ENCODE results near the gene VPS37C.

- TF ChIP-seq ZNF563 (CRISPR knock-in tag; IDR thresholded peaks at IDR 0.05) (no peak), THAP7 (CRISPR knock-in tag; IDR thresholded peaks at IDR 0.05) (no peak), SMC3 (IDR thresholded peaks at IDR 0.05; ENCODE audit: low read length) (no peak), NCOA1 (CRISPR knock-in tag; IDR thresholded peaks at IDR 0.05) (no peak), GRHL1 (CRISPR knock-in tag; conservative IDR thresholded peaks at IDR 0.05) (no peak), MED1 (CRISPR knock-in tag; IDR thresholded peaks at IDR 0.05) (no peak), RAD51 (IDR thresholded peaks at IDR 0.05; ENCODE audit: borderline replicate concordance) (no peak), ZC3H4 (CRISPR knock-in tag; IDR thresholded peaks at IDR 0.05; ENCODE audit: borderline replicate concordance) (no peak), PHF20 (CRISPR knock-in tag; IDR thresholded peaks at IDR 0.05) (no peak), SIN3A (IDR thresholded peaks at IDR 0.05; ENCODE audit: borderline replicate concordance, low read depth, low read length) (no peak), ZNF530 (CRISPR knock-in tag; IDR thresholded peaks at IDR 0.05; ENCODE audit: low read depth) (no peak), CHD2 (IDR thresholded peaks at IDR 0.05; ENCODE audit: low read depth, low read length) (no peak)
- TF ChIP-seq, protein P1, sequence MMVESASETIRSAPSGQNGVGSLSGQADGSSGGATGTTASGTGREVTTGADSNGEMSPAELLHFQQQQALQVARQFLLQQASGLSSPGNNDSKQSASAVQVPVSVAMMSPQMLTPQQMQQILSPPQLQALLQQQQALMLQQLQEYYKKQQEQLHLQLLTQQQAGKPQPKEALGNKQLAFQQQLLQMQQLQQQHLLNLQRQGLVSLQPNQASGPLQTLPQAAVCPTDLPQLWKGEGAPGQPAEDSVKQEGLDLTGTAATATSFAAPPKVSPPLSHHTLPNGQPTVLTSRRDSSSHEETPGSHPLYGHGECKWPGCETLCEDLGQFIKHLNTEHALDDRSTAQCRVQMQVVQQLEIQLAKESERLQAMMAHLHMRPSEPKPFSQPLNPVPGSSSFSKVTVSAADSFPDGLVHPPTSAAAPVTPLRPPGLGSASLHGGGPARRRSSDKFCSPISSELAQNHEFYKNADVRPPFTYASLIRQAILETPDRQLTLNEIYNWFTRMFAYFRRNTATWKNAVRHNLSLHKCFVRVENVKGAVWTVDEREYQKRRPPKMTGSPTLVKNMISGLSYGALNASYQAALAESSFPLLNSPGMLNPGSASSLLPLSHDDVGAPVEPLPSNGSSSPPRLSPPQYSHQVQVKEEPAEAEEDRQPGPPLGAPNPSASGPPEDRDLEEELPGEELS (CRISPR knock-in tag; IDR thresholded peaks at IDR 0.05) = no peak
- TF ChIP-seq, protein P2, sequence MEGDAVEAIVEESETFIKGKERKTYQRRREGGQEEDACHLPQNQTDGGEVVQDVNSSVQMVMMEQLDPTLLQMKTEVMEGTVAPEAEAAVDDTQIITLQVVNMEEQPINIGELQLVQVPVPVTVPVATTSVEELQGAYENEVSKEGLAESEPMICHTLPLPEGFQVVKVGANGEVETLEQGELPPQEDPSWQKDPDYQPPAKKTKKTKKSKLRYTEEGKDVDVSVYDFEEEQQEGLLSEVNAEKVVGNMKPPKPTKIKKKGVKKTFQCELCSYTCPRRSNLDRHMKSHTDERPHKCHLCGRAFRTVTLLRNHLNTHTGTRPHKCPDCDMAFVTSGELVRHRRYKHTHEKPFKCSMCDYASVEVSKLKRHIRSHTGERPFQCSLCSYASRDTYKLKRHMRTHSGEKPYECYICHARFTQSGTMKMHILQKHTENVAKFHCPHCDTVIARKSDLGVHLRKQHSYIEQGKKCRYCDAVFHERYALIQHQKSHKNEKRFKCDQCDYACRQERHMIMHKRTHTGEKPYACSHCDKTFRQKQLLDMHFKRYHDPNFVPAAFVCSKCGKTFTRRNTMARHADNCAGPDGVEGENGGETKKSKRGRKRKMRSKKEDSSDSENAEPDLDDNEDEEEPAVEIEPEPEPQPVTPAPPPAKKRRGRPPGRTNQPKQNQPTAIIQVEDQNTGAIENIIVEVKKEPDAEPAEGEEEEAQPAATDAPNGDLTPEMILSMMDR (CRISPR knock-in tag; IDR thresholded peaks at IDR 0.05) = no peak
These were observed 20.3 kb upstream of the VPS37C start for GRCh38 chr11:61181489-61181888.

All from HepG2 (cell line).